ENCODE data around the gene PCYT1A. TPM values are rescaled to one million over a fixed set of nuclear protein-coding genes. Genes with fewer than 3 reads are reported as not detected.

PCYT1A gene
- total and polyA plus RNA-seq, 12 donors: 21.0 to 121 (median 102) TPM

GRCh38 chr3:196236223-196236622, 51.3 kb downstream of the PCYT1A start:
- peak in 1 of 8 donors; percentile 27 for ATAC-seq

GRCh38 chr3:196235452-196236122, 51.9 kb downstream of the PCYT1A start:
- peak in 1 of 8 donors; percentile 9 for ATAC-seq
- 82 to 84% methylated on average over 12 of the region's 12 CpGs for WGBS, 2 donors
- Histone ChIP-seq H3K27ac (no peak overlapping the region), H3K4me3 (no peak overlapping the region), H3K36me3 (peaks cover 0 to 69% (median 37%) of the 10 kb centered on the region in 9 donors), H3K27me3 (no peaks in the 10 kb centered on the region), H3K9me3 (no peaks in the 10 kb centered on the region), H3K4me1 (peaks cover 0 to 15% (median 0%) of the 10 kb centered on the region in 9 donors)
- no peak for TF ChIP-seq CTCF (IDR thresholded peaks at IDR 0.05)
- intact Hi-C loops (cut with DNase I): no loop called here
- no peak for DNase-seq

More at GRCh38 chr3:196236223-196236622, 51.3 kb downstream of the PCYT1A start:
- intact Hi-C loops (cut with DNase I): no loop called here
- Histone ChIP-seq H3K27ac (no peak overlapping the region), H3K4me1 (peaks cover 0 to 15% (median 0%) of the 10 kb centered on the region in 9 donors), H3K36me3 (peaks cover 0 to 76% (median 43%) of the 10 kb centered on the region in 9 donors), H3K4me3 (no peak overlapping the region), H3K9me3 (no peaks in the 10 kb centered on the region), H3K27me3 (no peaks in the 10 kb centered on the region)
- 93 to 95% methylated on average over 8 of the region's 8 CpGs for WGBS, 2 donors
- DNase-seq: no peak
- TF ChIP-seq CTCF (IDR thresholded peaks at IDR 0.05): no peak

GRCh38 chr3:196232882-196233251, 54.7 kb downstream of the PCYT1A start:
- no peak for ATAC-seq
- no peaks in the 10 kb centered on the region for H3K27me3 ChIP-seq
- H3K4me3 ChIP-seq: no peak overlapping the region
- no peaks in the 10 kb centered on the region for H3K9me3 ChIP-seq
- H3K4me1 ChIP-seq: peaks cover 0 to 15% (median under 1%) of the 10 kb centered on the region in 9 donors
- 89 to 95% methylated on average over 8 of the region's 8 CpGs for WGBS, 2 donors
- DNase-seq: no peak
- peaks cover 0 to 42% (median 12%) of the 10 kb centered on the region in 9 donors for H3K36me3 ChIP-seq
- peak overlapping the region in 1 of 10 donors; percentile 14 for H3K27ac ChIP-seq
- intact Hi-C loops (cut with DNase I): no loop called here
- no peak for TF ChIP-seq CTCF (IDR thresholded peaks at IDR 0.05)

- ATAC-seq: no peak
Observed at GRCh38 chr3:196232154-196232881, 55.2 kb downstream of the PCYT1A start.

More at GRCh38 chr3:196232154-196232881, 55.2 kb downstream of the PCYT1A start:
- Histone ChIP-seq H3K4me1 (peaks cover 0 to 18% (median 6%) of the 10 kb centered on the region in 9 donors), H3K9me3 (no peaks in the 10 kb centered on the region), H3K4me3 (no peak overlapping the region), H3K36me3 (peaks cover 0 to 37% (median 7%) of the 10 kb centered on the region in 9 donors), H3K27ac (peak overlapping the region in 1 of 10 donors; percentile 14), H3K27me3 (no peaks in the 10 kb centered on the region)
- no peak for DNase-seq
- intact Hi-C loops (cut with DNase I): no loop called here
- TF ChIP-seq CTCF (IDR thresholded peaks at IDR 0.05): no peak
- WGBS, 2 donors: 94 to 95% methylated on average over 12 of the region's 12 CpGs
